Coronary artery (tissue), 2 donors: Measurements from ENCODE around the gene DMAP1.

Experiments
- DNase-seq: peaks from one replicate; pipeline ENCODE4 v3.0.0-alpha.2; 2017; ENCODE audit warnings: low spot score
- H3K27ac ChIP-seq, 2 donors: fragments of 200-600 bp; sonication (generic); one replicate each; pipeline ENCODE4 v1.5.1; 2016 to 2019
- H3K4me3 ChIP-seq: fragments of 200-600 bp; sonication (generic); 2 replicates; pipeline ENCODE4 v1.5.1; 2016; ENCODE audit warnings: mild to moderate bottlenecking, moderate library complexity
- TF ChIP-seq, protein P1 (sequence below): fragments of 200-600 bp; sonication (generic); IDR thresholded peaks from one replicate; pipeline ENCODE4 v1.5.1; 2019; ENCODE audit warnings: antibody characterized with exemption

The DMAP1 gene

DNA sequence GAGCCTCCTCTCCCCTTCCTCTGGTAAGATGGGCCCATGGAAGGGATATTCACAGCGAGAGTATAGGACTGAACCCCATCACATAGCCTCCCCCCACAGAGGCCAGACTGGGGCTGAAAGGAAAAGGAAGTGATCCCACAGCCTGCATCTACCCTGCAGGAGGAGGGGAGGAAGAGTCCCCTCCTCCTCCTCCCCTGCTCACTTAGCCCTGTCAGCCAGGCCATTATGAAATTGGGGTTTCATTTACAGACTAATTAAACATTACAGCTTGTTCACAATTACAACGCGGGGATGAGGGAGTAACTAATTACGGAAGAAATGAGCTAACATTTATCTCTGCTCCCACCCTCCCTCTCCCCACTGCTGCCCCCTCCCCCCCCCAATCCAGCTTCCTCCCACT, 25.4 kb downstream of the DMAP1 start:
- no peak overlapping the region for H3K4me3 ChIP-seq
- H3K27ac ChIP-seq: peak overlapping the region in 1 of 2 donors; percentile 91
- TF ChIP-seq, protein P1, sequence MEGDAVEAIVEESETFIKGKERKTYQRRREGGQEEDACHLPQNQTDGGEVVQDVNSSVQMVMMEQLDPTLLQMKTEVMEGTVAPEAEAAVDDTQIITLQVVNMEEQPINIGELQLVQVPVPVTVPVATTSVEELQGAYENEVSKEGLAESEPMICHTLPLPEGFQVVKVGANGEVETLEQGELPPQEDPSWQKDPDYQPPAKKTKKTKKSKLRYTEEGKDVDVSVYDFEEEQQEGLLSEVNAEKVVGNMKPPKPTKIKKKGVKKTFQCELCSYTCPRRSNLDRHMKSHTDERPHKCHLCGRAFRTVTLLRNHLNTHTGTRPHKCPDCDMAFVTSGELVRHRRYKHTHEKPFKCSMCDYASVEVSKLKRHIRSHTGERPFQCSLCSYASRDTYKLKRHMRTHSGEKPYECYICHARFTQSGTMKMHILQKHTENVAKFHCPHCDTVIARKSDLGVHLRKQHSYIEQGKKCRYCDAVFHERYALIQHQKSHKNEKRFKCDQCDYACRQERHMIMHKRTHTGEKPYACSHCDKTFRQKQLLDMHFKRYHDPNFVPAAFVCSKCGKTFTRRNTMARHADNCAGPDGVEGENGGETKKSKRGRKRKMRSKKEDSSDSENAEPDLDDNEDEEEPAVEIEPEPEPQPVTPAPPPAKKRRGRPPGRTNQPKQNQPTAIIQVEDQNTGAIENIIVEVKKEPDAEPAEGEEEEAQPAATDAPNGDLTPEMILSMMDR: no peak
- no peak for DNase-seq

DNA sequence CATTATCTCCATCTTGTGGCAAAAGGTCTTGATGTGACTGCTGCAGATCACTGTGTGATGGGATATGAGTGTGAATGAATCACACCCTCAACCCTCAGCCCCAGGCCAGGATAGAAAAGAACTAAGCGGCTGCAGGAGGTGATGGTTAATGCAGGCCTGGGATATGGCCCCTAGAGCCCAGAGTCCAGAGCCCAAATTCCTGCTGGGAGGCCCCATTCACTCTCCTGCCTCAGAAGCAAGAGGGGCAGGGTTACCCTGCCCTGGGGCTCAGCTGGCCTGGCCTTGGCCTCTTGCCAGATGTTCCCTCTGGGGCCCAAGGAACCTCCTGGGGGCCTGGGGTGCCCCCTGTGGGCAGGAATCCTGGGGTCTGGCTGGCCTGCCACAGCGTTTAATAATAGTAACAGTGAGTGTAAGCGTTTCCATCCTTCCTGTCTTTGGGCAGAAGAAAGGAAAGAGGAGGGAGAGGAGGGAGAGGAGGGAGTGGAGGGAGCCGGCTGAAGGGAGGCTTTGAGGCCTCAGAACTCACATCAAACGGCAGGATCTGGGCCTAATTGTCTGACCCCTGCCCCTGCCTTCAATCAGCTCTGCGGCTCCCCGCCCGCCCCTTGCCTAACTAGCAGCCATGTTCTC, 26.2 kb downstream of the DMAP1 start:
- TF ChIP-seq, protein P1: no peak
- DNase-seq: no peak
- peak overlapping the region; percentile 68 to 91 for H3K27ac ChIP-seq
- no peak overlapping the region for H3K4me3 ChIP-seq

DNA sequence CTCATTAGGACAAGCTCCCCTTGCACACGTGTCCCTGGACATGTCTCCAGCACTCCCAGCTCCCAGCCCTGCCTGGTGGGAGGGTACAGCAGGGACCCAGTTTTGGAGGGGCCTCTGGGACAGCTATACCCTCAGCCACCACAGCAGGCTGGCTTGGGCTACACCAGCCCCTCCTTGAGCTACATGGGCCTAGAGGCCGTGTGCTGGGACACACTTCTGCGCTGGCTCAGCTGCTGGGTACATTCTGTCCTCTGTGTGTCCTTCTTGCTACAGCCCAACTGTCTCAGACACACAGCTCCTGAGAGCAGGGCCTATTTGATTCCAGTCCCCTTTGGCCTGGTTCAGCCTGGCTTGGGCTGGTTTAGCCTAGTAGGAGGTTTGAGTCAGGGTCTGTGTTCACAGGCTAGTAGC, 26.7 kb downstream of the DMAP1 start:
- no peak overlapping the region for H3K4me3 ChIP-seq
- DNase-seq: no peak
- TF ChIP-seq, protein P1: no peak
- H3K27ac ChIP-seq: peak overlapping the region; percentile 68 to 91

DNA sequence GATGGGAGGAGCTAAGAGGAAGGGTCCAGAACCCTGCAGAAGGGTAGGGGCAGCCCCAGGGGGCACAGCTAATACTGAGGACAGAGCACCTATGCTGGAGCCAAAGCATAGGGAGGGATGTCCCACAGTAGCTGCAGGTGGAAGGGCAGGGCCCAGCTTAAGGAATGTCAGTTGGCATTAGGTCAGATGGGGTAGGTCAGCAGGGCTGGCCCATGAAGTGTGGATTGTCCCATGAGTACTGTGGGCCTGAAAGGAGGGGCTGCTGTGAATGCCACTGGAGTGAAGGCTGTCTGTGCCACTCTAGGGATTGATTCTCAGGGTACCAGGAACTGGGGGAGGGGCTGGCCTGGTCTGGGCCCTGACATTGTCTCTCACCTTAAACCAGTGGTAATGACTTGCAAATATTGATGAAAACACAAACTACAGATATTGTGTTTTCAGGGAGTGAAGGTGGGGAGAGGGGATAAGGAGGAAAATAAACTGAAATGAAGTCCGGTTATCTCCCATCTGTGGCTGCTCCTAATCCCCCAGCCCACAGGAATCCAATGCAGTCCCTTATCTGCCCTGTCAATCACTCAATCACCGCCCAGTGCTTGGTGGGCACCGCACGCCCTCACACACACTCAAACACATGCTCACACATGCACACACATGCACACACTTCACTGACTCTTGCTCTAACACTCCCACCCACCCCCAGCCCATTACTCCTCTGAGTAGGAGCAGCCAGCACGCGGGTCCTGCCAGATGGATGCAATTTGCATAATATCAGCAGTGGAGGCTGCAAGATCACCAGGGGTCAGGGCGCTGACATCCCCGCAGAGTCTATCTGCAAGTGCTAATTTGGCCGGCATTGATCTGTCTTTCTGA, 27.8 kb downstream of the DMAP1 start:
- DNase-seq: no peak
- no peak overlapping the region for H3K4me3 ChIP-seq
- peak overlapping the region; percentile 68 to 91 for H3K27ac ChIP-seq
- TF ChIP-seq, protein P1: no peak

DNA sequence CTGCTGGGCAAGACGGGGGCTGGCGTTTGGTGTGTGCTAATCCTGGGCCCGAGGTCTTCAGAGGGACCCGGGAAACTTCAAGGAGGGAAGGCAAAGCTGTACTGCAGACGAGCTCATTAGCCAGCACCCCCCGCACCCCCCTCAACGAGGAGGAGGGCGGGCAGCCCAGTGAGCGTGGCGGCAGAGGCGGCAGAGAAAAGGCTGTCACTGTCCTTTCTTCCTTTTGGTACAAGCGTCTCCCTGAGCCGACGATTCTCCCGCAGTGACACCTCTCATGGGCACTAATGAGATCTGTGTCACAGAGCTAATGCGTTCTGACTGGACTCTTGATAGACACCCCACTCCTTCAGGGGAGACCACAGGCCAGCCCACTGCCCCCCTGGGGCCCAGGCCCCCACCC, 29.5 kb downstream of the DMAP1 start:
- Histone ChIP-seq H3K27ac (no peak overlapping the region), H3K4me3 (no peak overlapping the region)
- DNase-seq: no peak
- TF ChIP-seq, protein P1: no peak

DNA sequence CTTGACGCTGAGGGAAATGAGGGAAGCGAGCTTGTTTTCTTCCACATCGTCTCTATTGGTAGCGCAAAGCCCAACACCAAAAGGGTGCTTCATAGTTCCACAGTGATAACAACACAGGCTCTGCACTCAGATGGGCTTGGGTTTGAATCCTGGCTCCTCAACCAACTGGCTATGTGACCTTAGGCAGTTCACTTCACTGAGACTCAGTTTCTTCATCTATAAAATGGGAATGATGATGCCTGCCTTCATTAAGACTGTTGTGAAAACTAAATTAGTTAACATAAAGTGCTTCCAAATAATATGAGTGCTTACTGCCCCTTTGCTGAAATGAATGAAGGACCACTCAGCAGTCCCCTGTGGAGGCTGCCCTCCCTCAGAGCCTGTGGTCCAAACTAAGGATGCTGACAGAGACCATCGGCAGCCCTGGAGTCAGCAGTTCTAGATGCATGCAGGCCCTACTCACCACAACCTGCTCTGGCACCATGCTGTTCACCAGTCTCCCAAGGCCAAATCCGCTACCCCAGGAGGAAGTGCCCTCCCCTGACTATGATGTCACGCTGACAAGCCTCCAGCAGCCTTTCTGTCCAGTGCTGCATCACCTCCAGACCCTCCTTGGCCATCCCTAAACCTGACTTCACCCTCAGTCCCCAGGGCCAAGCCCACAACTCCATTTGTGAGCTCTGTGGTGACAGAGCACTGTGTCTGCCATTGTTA, 30.7 kb downstream of the DMAP1 start:
- Histone ChIP-seq H3K4me3 (no peak overlapping the region), H3K27ac (no peak overlapping the region)
- TF ChIP-seq, protein P1: no peak
- no peak for DNase-seq
